GM12872 (cell line): ENCODE measurements around the gene NAIF1.

ENCODE experiments used
- CTCF ChIP-seq: IDR thresholded peaks from 3 replicates; pipeline ENCODE4 v1.5.1; 2011; ENCODE audit warnings: low read depth, mild to moderate bottlenecking, low read length, moderate library complexity; ENCODE audit not compliant: insufficient read depth

NAIF1 gene

GRCh38 chr9:128047231-128047630 lies 19.9 kb downstream of the NAIF1 start:
- no peak for TF ChIP-seq CTCF

- TF ChIP-seq CTCF, result no peak
These were observed 21.3 kb downstream of the NAIF1 start for GRCh38 chr9:128045831-128046230.

- no peak for TF ChIP-seq CTCF
These were observed 23.7 kb downstream of the NAIF1 start for GRCh38 chr9:128043467-128043868.

GRCh38 chr9:128042043-128042442 lies 25.1 kb downstream of the NAIF1 start:
- no peak for TF ChIP-seq CTCF

GRCh38 chr9:128034821-128035652 lies 32.1 kb downstream of the NAIF1 start:
- TF ChIP-seq CTCF, result peak; percentile 87

GRCh38 chr9:128033609-128034008 lies 33.5 kb downstream of the NAIF1 start:
- TF ChIP-seq CTCF, result no peak

GRCh38 chr9:128027705-128028104 lies 39.4 kb downstream of the NAIF1 start:
- TF ChIP-seq CTCF, result no peak
